MCF 10A (cell line): ENCODE measurements around the gene PAQR3. TPM values are rescaled to one million over a fixed set of nuclear protein-coding genes. Genes with fewer than 3 reads are reported as not detected.

Source experiments
- BruUV-seq: library from RNA; stranded (reverse); fragments of 400-500 nt; replicated peaks from 2 replicates; lab custom pipeline; 2021; lab: Mats Ljungman, UMichigan
- CTCF ChIA-PET: fragments of 300-600 bp; sonication (Branson Sonifier 250); formaldehyde crosslinking; extraction: SDS; loops from one replicate; lab custom pipeline; 2021; ENCODE audit warnings: antibody characterized with exemption, inconsistent platforms; lab: Yijun Ruan, JAX
- POLR2A ChIA-PET: fragments of 300-600, 350-650 bp; sonication (Branson Sonifier 250); formaldehyde crosslinking; extraction: SDS; loops from one replicate; lab custom pipeline; 2020; ENCODE audit warnings: antibody characterized with exemption, inconsistent platforms; lab: Yijun Ruan, JAX
- DNase-seq: peaks from one replicate; pipeline ENCODE4 v3.0.0-alpha.2; 2018; ENCODE audit not compliant: unreplicated experiment
- H3K27ac Mint-ChIP-seq: one replicate; pipeline ENCODE4 v1.8.0; 2022; ENCODE audit warnings: mild to moderate bottlenecking, low read depth, mixed read lengths; ENCODE audit not compliant: unreplicated experiment
- H3K27me3 Mint-ChIP-seq: one replicate; pipeline ENCODE4 v1.8.0; 2022; ENCODE audit warnings: mixed read lengths; ENCODE audit not compliant: insufficient read depth, unreplicated experiment
- H3K36me3 Mint-ChIP-seq: one replicate; pipeline ENCODE4 v1.8.0; 2022; ENCODE audit warnings: mild to moderate bottlenecking, moderate library complexity, mixed read lengths; ENCODE audit not compliant: insufficient read depth, unreplicated experiment
- H3K4me1 Mint-ChIP-seq: one replicate; pipeline ENCODE4 v1.8.0; 2022; ENCODE audit warnings: mixed read lengths; ENCODE audit not compliant: insufficient read depth, unreplicated experiment
- H3K4me3 Mint-ChIP-seq: one replicate; pipeline ENCODE4 v1.8.0; 2022; ENCODE audit warnings: mild to moderate bottlenecking, moderate library complexity, mixed read lengths; ENCODE audit not compliant: unreplicated experiment
- H3K9me3 Mint-ChIP-seq: one replicate; pipeline ENCODE4 v1.8.0; 2022; ENCODE audit warnings: mixed read lengths; ENCODE audit not compliant: unreplicated experiment
- intact Hi-C: fragments of 100-400 bp; cut with micrococcal nuclease; formaldehyde crosslinking; loops from 2 replicates; pipeline ENCODE4 v1.14.1; 2022
- total RNA-seq: library from RNA; stranded (reverse); gene quantifications from 2 replicates; pipeline ENCODE4 v1.2.3, GENCODE V29; 2022
- TF ChIP-seq, protein P1 (sequence below): fragments of 200-600 bp; IDR thresholded peaks from one replicate; pipeline ENCODE4 v1.8.0; 2022; ENCODE audit warnings: antibody characterized with exemption, mild to moderate bottlenecking; ENCODE audit not compliant: unreplicated experiment

Gene PAQR3
- total RNA-seq, 1 experiment from 2014 or later, result 11.2 TPM

DNA sequence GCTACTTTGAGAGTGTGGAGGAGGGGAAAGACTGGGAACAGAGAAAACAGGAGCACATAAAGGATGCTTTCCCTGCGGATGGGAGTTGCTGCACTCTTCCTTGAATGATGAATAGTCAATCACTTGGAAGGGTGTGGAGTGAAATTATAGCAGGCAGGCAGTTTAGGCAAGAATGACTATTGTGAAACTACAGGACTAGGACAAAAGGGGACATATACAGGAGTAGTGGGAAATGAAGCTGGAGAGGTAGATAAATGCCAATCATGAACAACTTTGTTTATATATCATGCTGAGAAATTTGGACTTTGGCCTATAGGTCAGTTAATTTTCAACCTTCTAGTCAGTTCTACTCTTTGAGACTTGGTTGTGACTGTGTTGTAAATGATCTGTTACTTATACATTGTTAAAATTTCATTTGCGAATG lies 76.9 kb downstream of the PAQR3 start:
- H3K4me3 Mint-ChIP-seq, result no peak overlapping the region
- TF ChIP-seq, protein P1, sequence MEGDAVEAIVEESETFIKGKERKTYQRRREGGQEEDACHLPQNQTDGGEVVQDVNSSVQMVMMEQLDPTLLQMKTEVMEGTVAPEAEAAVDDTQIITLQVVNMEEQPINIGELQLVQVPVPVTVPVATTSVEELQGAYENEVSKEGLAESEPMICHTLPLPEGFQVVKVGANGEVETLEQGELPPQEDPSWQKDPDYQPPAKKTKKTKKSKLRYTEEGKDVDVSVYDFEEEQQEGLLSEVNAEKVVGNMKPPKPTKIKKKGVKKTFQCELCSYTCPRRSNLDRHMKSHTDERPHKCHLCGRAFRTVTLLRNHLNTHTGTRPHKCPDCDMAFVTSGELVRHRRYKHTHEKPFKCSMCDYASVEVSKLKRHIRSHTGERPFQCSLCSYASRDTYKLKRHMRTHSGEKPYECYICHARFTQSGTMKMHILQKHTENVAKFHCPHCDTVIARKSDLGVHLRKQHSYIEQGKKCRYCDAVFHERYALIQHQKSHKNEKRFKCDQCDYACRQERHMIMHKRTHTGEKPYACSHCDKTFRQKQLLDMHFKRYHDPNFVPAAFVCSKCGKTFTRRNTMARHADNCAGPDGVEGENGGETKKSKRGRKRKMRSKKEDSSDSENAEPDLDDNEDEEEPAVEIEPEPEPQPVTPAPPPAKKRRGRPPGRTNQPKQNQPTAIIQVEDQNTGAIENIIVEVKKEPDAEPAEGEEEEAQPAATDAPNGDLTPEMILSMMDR, result no peak
- CTCF ChIA-PET, result interaction anchor here (0.8 to 5.7 kb wide), 5 partner anchors 9 to 267 kb away, joined by 3 to 81 read pairs (median 11); no protein-coding TSS in a partner anchor
- H3K4me1 Mint-ChIP-seq, result peaks cover 6% of the 10 kb centered on the region
- POLR2A ChIA-PET, result interaction anchor here (0.9 to 1.6 kb wide), 4 partner anchors 10 to 253 kb away, joined by 3 to 5 read pairs (median 4); no protein-coding TSS in a partner anchor
- H3K27ac Mint-ChIP-seq, result no peak overlapping the region
- intact Hi-C loops, result loop anchor here (10.0 kb wide), 1 partner anchor 908 kb away; no protein-coding TSS in a partner anchor
- H3K36me3 Mint-ChIP-seq, result peaks cover 42% of the 10 kb centered on the region
- no TSS peak for BruUV-seq
- no peak for DNase-seq
- H3K27me3 Mint-ChIP-seq, result no peaks in the 10 kb centered on the region
- no peaks in the 10 kb centered on the region for H3K9me3 Mint-ChIP-seq

Other genes starting within 250 kb of the PAQR3 start
- gene BMP2K, start 163.1 kb downstream of the PAQR3 start, total RNA-seq, result 47.3 and 50.4 TPM in 2 replicates